GM21529 (cell line): ENCODE measurements around the gene PRR19.

Source experiments
- ATAC-seq: cut with Tn5 transposase; IDR thresholded peaks from one replicate; pipeline ENCODE4 v1.9.1; 2021; ENCODE audit not compliant: unreplicated experiment

Gene PRR19

GRCh38 chr19:42294471-42295137 lies 7.3 kb upstream of the PRR19 start:
- ATAC-seq: no peak

- ATAC-seq: no peak
Observed at GRCh38 chr19:42295342-42295741, 6.6 kb upstream of the PRR19 start.

GRCh38 chr19:42295831-42296525 lies 6.0 kb upstream of the PRR19 start:
- ATAC-seq: peak; percentile 51

- ATAC-seq: no peak
Observed at GRCh38 chr19:42297039-42297438, 4.9 kb upstream of the PRR19 start.

GRCh38 chr19:42303101-42303464 lies 1.2 kb downstream of the PRR19 start:
- no peak for ATAC-seq

GRCh38 chr19:42303876-42304275 lies 1.9 kb downstream of the PRR19 start:
- no peak for ATAC-seq

GRCh38 chr19:42306646-42307045 lies 4.7 kb downstream of the PRR19 start:
- ATAC-seq: no peak

- ATAC-seq: no peak
Observed at GRCh38 chr19:42309686-42310085, 7.8 kb downstream of the PRR19 start.

GRCh38 chr19:42311657-42312056 lies 9.7 kb downstream of the PRR19 start:
- no peak for ATAC-seq

GRCh38 chr19:42312370-42312769 lies 10.4 kb downstream of the PRR19 start:
- ATAC-seq: no peak

GRCh38 chr19:42313096-42313839 lies 11.3 kb downstream of the PRR19 start, which contains the start of gene TMEM145:
TMEM145 (plus strand) TSS chr19:42313309; CDS start chr19:42313377, 68 bp downstream.
- ATAC-seq: no peak

- no peak for ATAC-seq
Observed at GRCh38 chr19:42313840-42314755, 12.2 kb downstream of the PRR19 start.

- no peak for ATAC-seq
Observed at GRCh38 chr19:42315024-42315423, 13.1 kb downstream of the PRR19 start.

- no peak for ATAC-seq
Observed at GRCh38 chr19:42316223-42317211, 14.6 kb downstream of the PRR19 start.

- ATAC-seq: no peak
Observed at GRCh38 chr19:42317535-42317934, 15.6 kb downstream of the PRR19 start.

- ATAC-seq: no peak
Observed at GRCh38 chr19:42322305-42322704, 20.4 kb downstream of the PRR19 start.

- no peak for ATAC-seq
Observed at GRCh38 chr19:42323473-42323851, 21.5 kb downstream of the PRR19 start.

GRCh38 chr19:42323852-42324654 lies 22.1 kb downstream of the PRR19 start:
- no peak for ATAC-seq
